Effector memory CD4-positive, alpha-beta T cell (primary cell): Measurements from ENCODE around the gene IARS1.
A peak's percentile ranks its signal among the peaks of the same experiment; 100 is the strongest.

Experiments
- DNase-seq, 3 donors: peaks; one replicate each; pipeline ENCODE4 v3.0.0-alpha.2; 2020
- H3K27ac ChIP-seq: 2 replicates; pipeline ENCODE4 v1.7.0; 2013; ENCODE audit warnings: mild to moderate bottlenecking, low read length, moderate library complexity; ENCODE audit not compliant: insufficient read depth, poor library complexity, severe bottlenecking
- H3K27me3 ChIP-seq: replicated peaks from 2 replicates; pipeline ENCODE4 v1.7.0; 2013; ENCODE audit warnings: mild to moderate bottlenecking, low read length; ENCODE audit not compliant: insufficient read depth, control insufficient read depth, poor library complexity, severe bottlenecking
- H3K36me3 ChIP-seq: 2 replicates; pipeline ENCODE4 v1.7.0; 2013; ENCODE audit warnings: mild to moderate bottlenecking, low read length, moderate library complexity; ENCODE audit not compliant: control insufficient read depth, insufficient read depth
- H3K4me1 ChIP-seq: 2 replicates; pipeline ENCODE4 v1.7.0; 2013; ENCODE audit warnings: low read length, mild to moderate bottlenecking; ENCODE audit not compliant: control insufficient read depth, insufficient read depth, poor library complexity, severe bottlenecking
- H3K4me3 ChIP-seq: 2 replicates; pipeline ENCODE4 v1.7.0; 2013; ENCODE audit warnings: low read length, low read depth, mild to moderate bottlenecking; ENCODE audit not compliant: insufficient read depth, poor library complexity, severe bottlenecking
- H3K9me3 ChIP-seq: 2 replicates; pipeline ENCODE4 v1.7.0; 2013; ENCODE audit warnings: mild to moderate bottlenecking, low read length, moderate library complexity; ENCODE audit not compliant: control insufficient read depth

The IARS1 gene

DNA sequence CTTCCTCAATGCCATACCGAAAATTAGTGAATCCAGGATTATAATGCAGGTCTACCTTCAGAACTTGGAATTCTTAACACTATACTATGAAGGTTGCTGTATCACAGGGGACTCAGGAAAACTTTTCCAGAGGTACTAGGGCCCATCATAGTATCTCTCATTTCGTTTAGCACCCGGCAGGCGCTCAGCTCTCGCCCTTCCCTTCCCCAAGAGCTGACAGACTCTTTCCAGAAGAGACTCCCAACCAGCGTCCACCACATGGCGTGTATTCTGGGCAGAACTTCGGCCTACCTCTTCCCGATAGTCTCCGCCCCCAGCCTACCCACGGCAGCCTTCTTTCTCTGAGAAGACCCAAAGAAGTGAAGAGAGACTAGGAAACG is 31.4 kb upstream of the IARS1 start:
- Histone ChIP-seq H3K36me3 (peaks cover 23% of the 10 kb centered on the region), H3K4me3 (peak overlapping the region; percentile 72), H3K4me1 (peaks cover 18% of the 10 kb centered on the region), H3K27me3 (no peaks in the 10 kb centered on the region), H3K9me3 (no peaks in the 10 kb centered on the region), H3K27ac (peak overlapping the region; percentile 89)
- no peak for DNase-seq

DNA sequence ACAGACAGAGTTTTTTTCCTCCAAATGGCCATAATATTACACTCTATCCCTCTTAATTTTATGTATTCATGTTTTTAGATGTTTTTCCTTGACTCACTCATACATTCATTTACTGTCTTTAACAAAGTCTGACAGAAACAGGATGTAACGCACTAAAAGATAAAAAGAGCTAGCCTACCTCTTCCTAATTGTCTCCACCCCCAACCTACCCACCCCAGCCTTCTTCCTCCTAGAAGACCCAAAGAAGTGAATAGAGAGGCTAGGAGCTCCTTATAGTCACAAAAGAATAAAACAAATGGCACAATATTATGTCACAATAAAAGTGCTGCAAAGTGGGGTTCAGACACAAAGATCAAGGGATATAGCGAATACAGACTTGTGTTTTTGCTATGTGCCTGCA is 30.9 kb upstream of the IARS1 start:
- peaks cover 18% of the 10 kb centered on the region for H3K4me1 ChIP-seq
- peak overlapping the region; percentile 72 for H3K4me3 ChIP-seq
- H3K27me3 ChIP-seq = no peaks in the 10 kb centered on the region
- H3K36me3 ChIP-seq = peaks cover 25% of the 10 kb centered on the region
- DNase-seq = no peak
- H3K9me3 ChIP-seq = no peaks in the 10 kb centered on the region
- H3K27ac ChIP-seq = peak overlapping the region; percentile 89

DNA sequence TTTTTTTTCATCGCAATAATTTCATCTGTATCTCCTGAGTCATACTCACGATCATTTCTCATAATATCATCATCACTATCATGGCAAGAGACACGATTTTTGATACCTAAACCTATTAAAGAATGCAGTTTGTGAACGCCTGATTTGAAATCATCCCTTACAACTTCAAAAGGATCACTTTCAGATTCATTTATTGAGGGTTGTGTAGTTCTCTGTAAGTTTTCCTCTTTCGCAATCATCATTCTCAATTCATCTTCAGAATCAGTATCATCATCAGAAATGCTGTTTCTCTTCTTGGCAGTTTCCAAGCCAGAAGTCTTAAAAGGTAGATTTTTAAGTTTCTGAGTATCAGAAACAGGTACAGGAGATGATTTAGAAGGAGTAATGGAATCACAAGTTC is 22.0 kb upstream of the IARS1 start:
- Histone ChIP-seq H3K4me1 (no peaks in the 10 kb centered on the region), H3K27me3 (no peaks in the 10 kb centered on the region), H3K4me3 (no peak overlapping the region), H3K27ac (no peak overlapping the region), H3K36me3 (peaks cover 54% of the 10 kb centered on the region), H3K9me3 (no peaks in the 10 kb centered on the region)
- no peak for DNase-seq

DNA sequence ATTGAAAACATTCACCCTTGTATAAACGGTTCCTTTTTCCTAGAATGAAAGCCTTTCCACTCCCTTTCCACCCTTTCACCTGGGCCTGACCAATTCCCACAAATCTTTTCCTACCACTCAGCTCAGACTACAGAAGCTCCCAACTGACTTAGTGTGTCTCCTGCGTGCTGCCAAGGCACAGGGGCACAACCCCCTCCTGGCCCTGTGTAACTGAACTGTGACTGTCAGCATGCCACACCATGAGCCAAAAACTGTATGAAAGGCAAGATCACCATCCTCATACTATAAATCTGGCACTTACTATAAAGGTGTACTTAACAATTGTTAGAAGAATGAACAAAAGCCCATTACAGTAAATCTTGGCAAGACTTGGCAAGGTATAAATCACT is 20.1 kb upstream of the IARS1 start:
- no peak for DNase-seq
- no peaks in the 10 kb centered on the region for H3K27me3 ChIP-seq
- peaks cover 56% of the 10 kb centered on the region for H3K36me3 ChIP-seq
- H3K4me1 ChIP-seq = no peaks in the 10 kb centered on the region
- H3K27ac ChIP-seq = no peak overlapping the region
- no peak overlapping the region for H3K4me3 ChIP-seq
- H3K9me3 ChIP-seq = no peaks in the 10 kb centered on the region

DNA sequence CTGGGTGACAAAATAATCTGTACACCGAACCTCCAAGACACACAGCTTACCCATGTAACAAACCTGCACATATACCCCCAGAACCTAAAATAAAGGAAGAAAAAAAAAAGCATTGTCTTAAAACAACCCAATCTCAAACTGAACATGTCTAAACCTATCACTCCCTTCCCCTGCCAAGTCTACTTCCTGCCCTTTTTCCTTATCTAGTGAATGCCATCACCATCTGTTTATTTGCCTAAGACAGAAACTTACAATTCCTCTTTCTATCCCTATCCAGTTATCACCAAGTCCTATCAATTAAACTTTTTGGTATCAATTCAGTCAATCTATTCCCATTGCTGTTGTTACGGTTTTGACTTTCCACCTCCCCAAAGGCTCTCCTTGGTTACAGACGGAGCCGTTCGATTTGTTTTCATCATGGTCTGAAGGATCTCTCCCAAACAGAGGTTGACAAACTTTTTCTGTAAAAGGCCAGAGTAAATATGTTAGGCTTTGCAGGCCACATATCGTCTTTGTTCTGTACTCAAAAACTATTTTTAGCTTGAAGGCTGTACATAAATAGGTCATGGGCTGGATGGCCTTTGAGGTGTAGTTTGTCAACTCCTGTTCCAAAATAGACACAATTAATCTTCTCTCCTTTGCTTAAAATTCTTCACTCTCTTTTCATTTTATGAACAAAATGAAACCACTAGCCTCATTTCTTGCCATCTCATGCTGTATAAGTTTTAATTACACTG is 19.6 kb upstream of the IARS1 start:
- no peak for DNase-seq
- Histone ChIP-seq H3K4me3 (no peak overlapping the region), H3K27me3 (no peaks in the 10 kb centered on the region), H3K27ac (no peak overlapping the region), H3K4me1 (no peaks in the 10 kb centered on the region), H3K36me3 (peaks cover 57% of the 10 kb centered on the region), H3K9me3 (no peaks in the 10 kb centered on the region)

DNA sequence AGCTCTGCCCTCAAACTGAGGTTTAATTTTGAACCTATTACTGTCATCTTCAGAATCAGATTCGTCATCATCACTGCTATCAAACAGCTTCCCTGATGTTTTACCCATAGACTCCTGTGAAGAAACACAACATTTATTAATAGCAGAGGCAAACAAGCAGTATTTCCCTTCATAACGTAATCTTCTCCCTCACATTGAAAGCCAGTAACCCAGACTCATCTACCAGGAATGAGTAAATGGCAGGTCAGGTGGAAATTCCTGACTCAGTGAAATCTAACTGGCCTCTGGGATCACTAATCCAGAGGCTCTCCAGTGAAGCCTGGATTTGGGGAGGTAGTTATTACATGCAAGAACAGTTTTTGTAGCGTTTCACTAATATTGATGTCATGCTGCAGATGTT is 17.1 kb upstream of the IARS1 start:
- Histone ChIP-seq H3K4me3 (no peak overlapping the region), H3K36me3 (peaks cover 62% of the 10 kb centered on the region), H3K27ac (no peak overlapping the region), H3K4me1 (no peaks in the 10 kb centered on the region), H3K27me3 (no peaks in the 10 kb centered on the region), H3K9me3 (no peaks in the 10 kb centered on the region)
- DNase-seq = no peak

DNA sequence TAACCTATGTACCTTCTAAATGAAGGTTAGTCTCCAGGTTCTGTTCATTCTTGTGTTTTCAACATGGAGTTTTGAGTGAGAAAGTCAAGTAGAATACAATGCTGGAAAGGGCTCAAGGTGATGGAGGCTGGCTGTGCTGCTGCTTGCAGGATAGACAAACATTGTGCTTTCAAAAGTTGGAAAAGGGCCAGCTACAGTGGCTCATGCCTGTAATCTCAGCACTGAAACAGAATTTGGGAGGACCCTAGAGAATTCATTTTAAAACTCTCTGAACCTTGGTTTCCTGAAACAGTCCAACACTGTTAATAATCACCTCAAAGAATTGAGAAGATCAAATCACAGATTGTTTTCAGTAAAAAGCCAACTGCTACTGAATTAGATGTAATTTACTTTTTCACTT is 15.4 kb upstream of the IARS1 start:
- Histone ChIP-seq H3K9me3 (no peaks in the 10 kb centered on the region), H3K27ac (no peak overlapping the region), H3K4me1 (no peaks in the 10 kb centered on the region), H3K27me3 (no peaks in the 10 kb centered on the region), H3K36me3 (peaks cover 70% of the 10 kb centered on the region), H3K4me3 (no peak overlapping the region)
- no peak for DNase-seq

DNA sequence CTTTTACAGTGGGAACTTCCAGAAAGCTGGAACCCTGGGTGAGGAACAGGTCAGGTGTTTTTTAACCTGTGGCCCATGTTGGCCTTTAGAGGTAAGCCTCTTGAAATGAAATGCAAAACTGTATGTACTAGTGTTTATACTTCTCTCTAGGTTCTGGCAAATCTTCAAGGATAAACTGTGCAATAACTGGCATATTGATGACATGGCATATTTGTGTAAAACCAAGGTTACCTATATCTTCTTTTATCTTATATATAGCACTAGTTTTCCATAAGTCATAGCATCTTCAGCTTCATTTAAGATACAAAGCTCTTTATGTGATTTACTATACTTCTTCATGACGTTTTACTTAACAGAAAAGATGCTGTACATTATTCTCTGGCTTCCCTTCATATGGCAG is 7.4 kb upstream of the IARS1 start:
- no peaks in the 10 kb centered on the region for H3K27me3 ChIP-seq
- H3K4me3 ChIP-seq = no peak overlapping the region
- no peaks in the 10 kb centered on the region for H3K9me3 ChIP-seq
- no peak overlapping the region for H3K27ac ChIP-seq
- H3K36me3 ChIP-seq = peaks cover 65% of the 10 kb centered on the region
- H3K4me1 ChIP-seq = peaks cover 7% of the 10 kb centered on the region
- DNase-seq = no peak

DNA sequence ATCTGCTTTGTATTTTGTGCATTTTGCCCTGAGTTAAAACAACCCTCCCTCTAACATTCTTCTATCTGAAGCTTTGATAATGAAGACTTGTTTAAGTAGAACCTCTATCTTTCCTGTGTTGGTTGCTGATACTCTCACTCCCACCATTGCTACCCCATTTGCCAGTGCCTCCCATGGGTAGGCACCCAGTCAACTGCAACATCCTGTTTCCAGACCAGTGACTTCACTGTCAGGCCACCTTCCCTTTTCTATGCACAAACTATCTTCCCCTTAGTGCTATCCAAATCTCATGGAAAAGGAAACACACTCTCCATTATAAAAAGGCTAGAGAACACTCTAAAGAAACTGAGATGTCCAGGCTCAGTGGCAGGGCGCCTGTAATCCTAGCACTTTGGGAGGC is 5.6 kb upstream of the IARS1 start:
- DNase-seq = no peak
- H3K27ac ChIP-seq = no peak overlapping the region
- no peak overlapping the region for H3K4me3 ChIP-seq
- H3K36me3 ChIP-seq = peaks cover 48% of the 10 kb centered on the region
- H3K4me1 ChIP-seq = peaks cover 16% of the 10 kb centered on the region
- no peaks in the 10 kb centered on the region for H3K27me3 ChIP-seq
- no peaks in the 10 kb centered on the region for H3K9me3 ChIP-seq

DNA sequence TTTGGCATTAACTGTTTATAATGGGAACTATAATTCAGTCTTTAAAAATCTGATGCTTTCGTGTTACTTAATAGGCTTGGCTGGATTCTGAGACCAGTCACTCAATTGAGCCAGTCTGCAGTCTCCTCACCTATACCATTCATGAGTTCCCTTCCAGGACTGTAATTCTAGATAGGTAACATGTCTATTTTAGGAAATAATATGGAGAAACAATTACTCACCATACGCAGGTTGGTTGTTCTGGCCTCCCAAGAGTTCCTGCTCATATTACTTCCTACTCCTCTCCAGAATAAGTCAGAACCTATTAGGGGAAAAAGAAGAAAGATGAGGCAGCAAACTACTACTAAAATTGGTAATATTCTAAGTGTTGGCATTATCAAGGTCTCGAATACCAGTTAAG is 4.5 kb upstream of the IARS1 start:
- H3K4me3 ChIP-seq = peak overlapping the region; percentile 29
- DNase-seq = no peak
- H3K36me3 ChIP-seq = peaks cover 39% of the 10 kb centered on the region
- H3K9me3 ChIP-seq = no peaks in the 10 kb centered on the region
- H3K27ac ChIP-seq = peak overlapping the region; percentile 70
- H3K4me1 ChIP-seq = peaks cover 17% of the 10 kb centered on the region
- no peaks in the 10 kb centered on the region for H3K27me3 ChIP-seq
